Caco-2 (cell line): ENCODE measurements around the gene ABCC4. TPM values are rescaled to one million over a fixed set of nuclear protein-coding genes. Genes with fewer than 3 reads are reported as not detected.

Experiments used
- BruUV-seq: library from RNA; stranded (reverse); fragments of 400-500 nt; replicated peaks from 2 replicates; lab custom pipeline; 2021; lab: Mats Ljungman, UMichigan
- CTCF ChIA-PET: fragments of 300-600 bp; sonication (Branson Sonifier 250); formaldehyde crosslinking; loops from one replicate; lab custom pipeline; 2022; ENCODE audit warnings: antibody characterized with exemption; lab: Charles Lee
- POLR2A ChIA-PET: fragments of 300-600 bp; sonication (Branson Sonifier 250); formaldehyde crosslinking; loops from one replicate; lab custom pipeline; 2022; ENCODE audit warnings: antibody characterized with exemption; lab: Charles Lee
- DNase-seq, 2 experiments: peaks; one replicate each; pipeline versions ENCODE4 v3.0.0 to v3.0.0-alpha.2; 2020 to 2022
- H3K27me3 ChIP-seq: replicated peaks from 2 replicates; pipeline ENCODE4 v1.6.0; 2011; ENCODE audit warnings: low read length; ENCODE audit not compliant: control insufficient read depth, insufficient read depth
- H3K36me3 ChIP-seq: 2 replicates; pipeline ENCODE4 v1.5.1; 2011; ENCODE audit warnings: low read length; ENCODE audit not compliant: control insufficient read depth, insufficient read depth
- H3K4me1 ChIP-seq: fragments of 250-450 bp; sonication (Bioruptor Pico); 2 replicates; pipeline ENCODE4 v1.5.1; 2020; ENCODE audit warnings: mild to moderate bottlenecking
- H3K4me3 ChIP-seq: 2 replicates; pipeline ENCODE4 v1.5.1; 2011; ENCODE audit warnings: low read depth, mild to moderate bottlenecking, control low read depth, low read length
- H3K9me3 ChIP-seq: fragments of 250-450 bp; sonication (Bioruptor Pico); 2 replicates; pipeline ENCODE4 v1.5.1; 2020; ENCODE audit warnings: mild to moderate bottlenecking, moderate library complexity
- H3K27ac Mint-ChIP-seq: one replicate; pipeline ENCODE4 v1.8.0; 2022; ENCODE audit warnings: mixed read lengths; ENCODE audit not compliant: unreplicated experiment
- H3K27me3 Mint-ChIP-seq: one replicate; pipeline ENCODE4 v1.8.0; 2022; ENCODE audit warnings: mixed read lengths; ENCODE audit not compliant: insufficient read depth, unreplicated experiment
- H3K36me3 Mint-ChIP-seq: one replicate; pipeline ENCODE4 v1.8.0; 2022; ENCODE audit warnings: mild to moderate bottlenecking, mixed read lengths; ENCODE audit not compliant: insufficient read depth, unreplicated experiment
- H3K4me1 Mint-ChIP-seq: one replicate; pipeline ENCODE4 v1.8.0; 2022; ENCODE audit warnings: low read depth, mixed read lengths; ENCODE audit not compliant: unreplicated experiment
- H3K4me3 Mint-ChIP-seq: one replicate; pipeline ENCODE4 v1.8.0; 2022; ENCODE audit warnings: mild to moderate bottlenecking, moderate library complexity, mixed read lengths; ENCODE audit not compliant: unreplicated experiment
- H3K9me3 Mint-ChIP-seq: one replicate; pipeline ENCODE4 v1.8.0; 2022; ENCODE audit warnings: mixed read lengths; ENCODE audit not compliant: unreplicated experiment
- intact Hi-C: fragments of 100-400 bp; cut with micrococcal nuclease; formaldehyde crosslinking; loops from one replicate; pipeline ENCODE4 v1.10.0; 2022; ENCODE audit not compliant: unreplicated experiment
- total RNA-seq: library from RNA; stranded (reverse); gene quantifications from 2 replicates; pipeline ENCODE4 v1.2.3, GENCODE V29; 2022
- TF ChIP-seq, protein P1 (sequence below), 2 experiments: fragments of 200-600 bp in 1 of 2; IDR thresholded peaks; 1 replicate in 1 of 2; 2 replicates in 1 of 2; pipeline versions ENCODE4 v1.5.1 to v1.8.0; 2011 to 2022; ENCODE audit warnings: antibody characterized with exemption in 1 of 2, control low read depth in 1 of 2, inconsistent platforms in 1 of 2, low read depth in 1 of 2, low read length in 1 of 2, mild to moderate bottlenecking in 1 of 2, moderate library complexity in 1 of 2; ENCODE audit not compliant: insufficient read depth in 1 of 2, severe bottlenecking in 1 of 2, unreplicated experiment in 1 of 2

ABCC4 gene
- total RNA-seq, 1 experiment from 2014 or later, result 51.9 TPM

DNA sequence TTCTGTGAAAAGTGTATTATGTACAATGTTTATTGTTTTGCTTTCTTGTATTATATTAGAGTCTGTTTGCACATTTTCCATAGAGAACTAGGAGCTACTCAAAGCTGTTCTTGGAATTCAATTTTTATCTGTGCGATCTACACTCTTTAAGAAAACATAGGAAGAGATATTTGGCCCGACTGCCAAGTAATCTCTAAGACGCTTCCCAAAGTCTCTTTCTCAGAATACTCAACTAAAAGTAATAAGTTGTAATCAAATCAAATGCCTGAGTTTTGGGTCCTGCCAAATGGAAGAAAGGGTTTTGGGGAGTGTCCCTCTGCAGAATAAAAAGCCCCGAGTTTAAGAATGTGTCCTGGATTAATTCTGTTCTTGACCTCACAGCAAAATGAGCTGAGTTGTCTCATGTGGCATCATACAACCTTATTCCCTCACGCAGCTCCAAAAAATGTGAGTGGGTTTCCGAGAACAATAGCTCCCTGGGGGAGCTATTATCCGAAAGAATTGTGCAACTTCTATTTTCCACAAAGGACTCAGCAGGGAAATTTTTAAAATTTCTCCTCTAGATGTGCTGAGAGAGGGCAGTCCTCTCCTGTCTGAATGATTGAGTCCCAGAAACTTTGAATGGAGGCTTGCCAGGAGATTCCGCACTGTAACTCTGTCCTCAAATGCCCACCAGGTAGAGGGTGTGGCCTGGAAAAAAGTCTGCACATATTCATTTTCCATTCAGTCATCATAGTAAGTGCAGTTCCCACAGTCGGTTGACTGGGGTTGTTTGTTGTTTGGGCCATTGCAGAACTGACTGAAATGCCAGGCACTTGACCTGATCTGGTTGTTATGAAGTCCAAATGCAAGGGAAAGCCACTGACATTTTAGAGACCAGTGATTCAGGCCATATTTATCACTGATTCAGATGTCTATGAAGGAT lies 309.0 kb downstream of the ABCC4 start:
- H3K36me3 Mint-ChIP-seq, result no peaks in the 10 kb centered on the region
- no peak overlapping the region for H3K4me3 Mint-ChIP-seq
- peaks cover 6% of the 10 kb centered on the region; the same call in 1 of the 2 replicates for H3K4me1 ChIP-seq
- no peak overlapping the region for H3K27ac Mint-ChIP-seq
- DNase-seq, result no peak
- peaks cover 7% of the 10 kb centered on the region for H3K4me1 Mint-ChIP-seq
- no peak overlapping the region for H3K4me3 ChIP-seq
- H3K36me3 ChIP-seq, result no peaks in the 10 kb centered on the region
- intact Hi-C loops, result no loop called here
- BruUV-seq, result no TSS peak
- no peaks in the 10 kb centered on the region for H3K9me3 ChIP-seq
- H3K9me3 Mint-ChIP-seq, result no peaks in the 10 kb centered on the region
- H3K27me3 Mint-ChIP-seq, result no peaks in the 10 kb centered on the region
- no peaks in the 10 kb centered on the region; the same call in 1 of the 2 replicates for H3K27me3 ChIP-seq
- TF ChIP-seq, protein P1, sequence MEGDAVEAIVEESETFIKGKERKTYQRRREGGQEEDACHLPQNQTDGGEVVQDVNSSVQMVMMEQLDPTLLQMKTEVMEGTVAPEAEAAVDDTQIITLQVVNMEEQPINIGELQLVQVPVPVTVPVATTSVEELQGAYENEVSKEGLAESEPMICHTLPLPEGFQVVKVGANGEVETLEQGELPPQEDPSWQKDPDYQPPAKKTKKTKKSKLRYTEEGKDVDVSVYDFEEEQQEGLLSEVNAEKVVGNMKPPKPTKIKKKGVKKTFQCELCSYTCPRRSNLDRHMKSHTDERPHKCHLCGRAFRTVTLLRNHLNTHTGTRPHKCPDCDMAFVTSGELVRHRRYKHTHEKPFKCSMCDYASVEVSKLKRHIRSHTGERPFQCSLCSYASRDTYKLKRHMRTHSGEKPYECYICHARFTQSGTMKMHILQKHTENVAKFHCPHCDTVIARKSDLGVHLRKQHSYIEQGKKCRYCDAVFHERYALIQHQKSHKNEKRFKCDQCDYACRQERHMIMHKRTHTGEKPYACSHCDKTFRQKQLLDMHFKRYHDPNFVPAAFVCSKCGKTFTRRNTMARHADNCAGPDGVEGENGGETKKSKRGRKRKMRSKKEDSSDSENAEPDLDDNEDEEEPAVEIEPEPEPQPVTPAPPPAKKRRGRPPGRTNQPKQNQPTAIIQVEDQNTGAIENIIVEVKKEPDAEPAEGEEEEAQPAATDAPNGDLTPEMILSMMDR (IDR thresholded peaks at IDR 0.05; ENCODE audit: insufficient read depth in 1 of 2, low read depth in 1 of 2, low read length in 1 of 2, severe bottlenecking in 1 of 2, unreplicated experiment in 1 of 2), result no peak
- ChIA-PET POLR2A (no interaction called here), CTCF (no interaction called here)

DNA sequence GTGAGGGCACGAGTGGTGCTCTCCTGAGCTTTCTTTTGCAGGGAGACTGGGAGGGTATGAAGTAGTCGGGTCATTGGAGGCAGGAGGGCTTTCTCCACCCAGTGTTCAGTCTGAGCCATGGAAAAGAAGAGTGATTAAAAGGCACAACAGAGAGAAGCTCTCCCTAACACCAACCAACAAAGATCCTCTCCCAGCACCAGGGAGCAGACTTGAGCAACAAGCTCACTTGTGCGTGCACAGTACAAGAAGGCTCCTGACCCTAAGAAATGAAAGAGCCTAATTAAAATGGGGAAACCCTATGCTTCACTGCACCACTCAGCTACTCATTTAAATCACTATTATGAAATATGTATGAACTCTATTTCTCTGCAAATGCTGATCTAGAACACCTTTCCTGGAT lies 312.6 kb downstream of the ABCC4 start:
- intact Hi-C loops, result no loop called here
- Mint-ChIP-seq H3K4me3 (no peak overlapping the region), H3K9me3 (no peaks in the 10 kb centered on the region), H3K4me1 (peaks cover 7% of the 10 kb centered on the region), H3K36me3 (no peaks in the 10 kb centered on the region), H3K27me3 (peaks cover 2% of the 10 kb centered on the region), H3K27ac (no peak overlapping the region)
- ChIA-PET CTCF (interaction anchor here (0.9 to 2.0 kb wide), 4 partner anchors 16 to 416 kb away, joined by 3 to 13 read pairs (median 3); no protein-coding TSS in a partner anchor), POLR2A (no interaction called here)
- no peaks in the 10 kb centered on the region for H3K9me3 ChIP-seq
- no peaks in the 10 kb centered on the region; the same call in 1 of the 2 replicates for H3K27me3 ChIP-seq
- peak in 1 of 2 experiments; percentile 15 for DNase-seq
- BruUV-seq, result no TSS peak
- no peak overlapping the region for H3K4me3 ChIP-seq
- H3K36me3 ChIP-seq, result no peaks in the 10 kb centered on the region
- TF ChIP-seq, protein P1 (IDR thresholded peaks at IDR 0.05; ENCODE audit: insufficient read depth in 1 of 2, low read depth in 1 of 2, low read length in 1 of 2, severe bottlenecking in 1 of 2, unreplicated experiment in 1 of 2), result peak in 1 of 2 experiments; percentile 20
- H3K4me1 ChIP-seq, result peaks cover 6% of the 10 kb centered on the region; the same call in 1 of the 2 replicates

DNA sequence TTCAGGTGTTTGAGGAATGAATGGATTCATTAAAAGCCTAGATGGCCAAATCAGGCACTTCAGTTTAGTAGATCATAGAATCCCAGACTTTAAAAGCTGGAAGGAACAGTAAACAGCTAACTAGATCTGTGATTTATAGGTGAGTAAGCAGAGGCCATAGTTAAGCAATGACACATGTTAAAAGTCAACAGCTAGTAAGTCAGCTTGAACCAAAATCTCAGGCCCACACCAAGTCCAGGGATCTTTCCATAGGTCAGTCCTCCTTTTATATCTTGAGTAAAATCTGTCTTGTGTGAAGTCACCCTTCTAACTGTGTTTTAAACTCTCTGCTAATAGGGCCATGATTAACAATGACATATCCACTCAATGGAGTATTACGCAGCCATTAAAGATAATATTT lies 313.4 kb downstream of the ABCC4 start:
- Mint-ChIP-seq H3K9me3 (no peaks in the 10 kb centered on the region), H3K27me3 (peaks cover 2% of the 10 kb centered on the region), H3K4me1 (peaks cover 2% of the 10 kb centered on the region), H3K27ac (no peak overlapping the region), H3K4me3 (no peak overlapping the region), H3K36me3 (no peaks in the 10 kb centered on the region)
- intact Hi-C loops, result no loop called here
- TF ChIP-seq, protein P1 (IDR thresholded peaks at IDR 0.05; ENCODE audit: insufficient read depth in 1 of 2, low read depth in 1 of 2, low read length in 1 of 2, severe bottlenecking in 1 of 2, unreplicated experiment in 1 of 2), result no peak
- Histone ChIP-seq H3K27me3 (no peaks in the 10 kb centered on the region; the same call in 1 of the 2 replicates), H3K36me3 (no peaks in the 10 kb centered on the region), H3K9me3 (no peaks in the 10 kb centered on the region), H3K4me1 (no peaks in the 10 kb centered on the region; the same call in 1 of the 2 replicates), H3K4me3 (no peak overlapping the region)
- POLR2A ChIA-PET, result no interaction called here
- no TSS peak for BruUV-seq
- DNase-seq, result no peak
- CTCF ChIA-PET, result interaction anchor here (1.2 to 2.0 kb wide), 2 partner anchors 168 to 416 kb away, joined by 3 to 13 read pairs; no protein-coding TSS in a partner anchor
